HL-60 (cell line): ENCODE results near the gene NR3C1.

Experiments used
- DNase-seq, 2 experiments: peaks; one replicate each; pipeline ENCODE4 v3.0.0-alpha.2; 2010 to 2020; ENCODE audit warnings: low read depth in 1 of 2, low spot score in 1 of 2
- H3K27ac ChIP-seq: fragments of 250-450 bp; sonication (Bioruptor Pico); replicated peaks from 2 replicates; pipeline ENCODE4 v1.5.1; 2020; ENCODE audit warnings: mild to moderate bottlenecking, moderate library complexity
- H3K27me3 ChIP-seq: fragments of 250-450 bp; sonication (Bioruptor Pico); 2 replicates; pipeline ENCODE4 v1.5.1; 2021; ENCODE audit warnings: mild to moderate bottlenecking, moderate library complexity; ENCODE audit not compliant: insufficient read depth, poor library complexity, severe bottlenecking
- H3K4me3 ChIP-seq: replicated peaks from 2 replicates; pipeline ENCODE4 v1.5.1; 2011; ENCODE audit warnings: mild to moderate bottlenecking, control low read depth, low read length; ENCODE audit not compliant: insufficient read depth
- GABPA ChIP-seq: IDR thresholded peaks from 2 replicates; pipeline ENCODE4 v1.6.1; 2012; ENCODE audit warnings: low read depth
- POLR2AphosphoS5 ChIP-seq: IDR thresholded peaks from 2 replicates; pipeline ENCODE4 v1.6.1; 2012; ENCODE audit warnings: low read depth
- REST ChIP-seq: IDR thresholded peaks from 2 replicates; pipeline ENCODE4 v1.6.1; 2012; ENCODE audit warnings: low read depth; ENCODE audit not compliant: insufficient replicate concordance
- SPI1 ChIP-seq: IDR thresholded peaks from 2 replicates; pipeline ENCODE4 v1.6.1; 2012; ENCODE audit warnings: low read depth, mild to moderate bottlenecking, borderline replicate concordance
- TF ChIP-seq, protein P1 (sequence below): IDR thresholded peaks from one replicate; pipeline ENCODE4 v1.5.1; 2011; ENCODE audit warnings: low read length, control low read depth, inconsistent platforms; ENCODE audit not compliant: insufficient read depth

The NR3C1 gene

GRCh38 chr5:143254819-143255218, 148.7 kb downstream of the NR3C1 start:
- H3K27me3 ChIP-seq, result no peaks in the 10 kb centered on the region
- TF ChIP-seq POLR2AphosphoS5, result no peak
- TF ChIP-seq, protein P1, sequence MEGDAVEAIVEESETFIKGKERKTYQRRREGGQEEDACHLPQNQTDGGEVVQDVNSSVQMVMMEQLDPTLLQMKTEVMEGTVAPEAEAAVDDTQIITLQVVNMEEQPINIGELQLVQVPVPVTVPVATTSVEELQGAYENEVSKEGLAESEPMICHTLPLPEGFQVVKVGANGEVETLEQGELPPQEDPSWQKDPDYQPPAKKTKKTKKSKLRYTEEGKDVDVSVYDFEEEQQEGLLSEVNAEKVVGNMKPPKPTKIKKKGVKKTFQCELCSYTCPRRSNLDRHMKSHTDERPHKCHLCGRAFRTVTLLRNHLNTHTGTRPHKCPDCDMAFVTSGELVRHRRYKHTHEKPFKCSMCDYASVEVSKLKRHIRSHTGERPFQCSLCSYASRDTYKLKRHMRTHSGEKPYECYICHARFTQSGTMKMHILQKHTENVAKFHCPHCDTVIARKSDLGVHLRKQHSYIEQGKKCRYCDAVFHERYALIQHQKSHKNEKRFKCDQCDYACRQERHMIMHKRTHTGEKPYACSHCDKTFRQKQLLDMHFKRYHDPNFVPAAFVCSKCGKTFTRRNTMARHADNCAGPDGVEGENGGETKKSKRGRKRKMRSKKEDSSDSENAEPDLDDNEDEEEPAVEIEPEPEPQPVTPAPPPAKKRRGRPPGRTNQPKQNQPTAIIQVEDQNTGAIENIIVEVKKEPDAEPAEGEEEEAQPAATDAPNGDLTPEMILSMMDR, result no peak
- no peak for TF ChIP-seq REST
- no peak for TF ChIP-seq GABPA
- TF ChIP-seq SPI1, result no peak
- no peak overlapping the region for H3K4me3 ChIP-seq
- no peak for DNase-seq
- H3K27ac ChIP-seq, result no peak overlapping the region

- H3K27me3 ChIP-seq, result no peaks in the 10 kb centered on the region
- no peak for DNase-seq
- H3K27ac ChIP-seq, result no peak overlapping the region
- H3K4me3 ChIP-seq, result no peak overlapping the region
- TF ChIP-seq, protein P1, result no peak
- TF ChIP-seq POLR2AphosphoS5 (no peak), REST (no peak)
These were observed 151.5 kb downstream of the NR3C1 start for GRCh38 chr5:143251946-143252345.

- DNase-seq, result no peak
- no peak overlapping the region for H3K27ac ChIP-seq
- H3K27me3 ChIP-seq, result no peaks in the 10 kb centered on the region
- no peak overlapping the region for H3K4me3 ChIP-seq
- TF ChIP-seq GABPA, result no peak
- no peak for TF ChIP-seq SPI1
- TF ChIP-seq, protein P1, result no peak
- no peak for TF ChIP-seq REST
- no peak for TF ChIP-seq POLR2AphosphoS5
These were observed 152.3 kb downstream of the NR3C1 start for GRCh38 chr5:143251190-143251589.
